ENCODE measurements around the gene ARHGDIA. TPM values are rescaled to one million over a fixed set of nuclear protein-coding genes. Genes with fewer than 3 reads are reported as not detected.
A peak's percentile ranks its signal among the peaks of the same experiment; 100 is the strongest.

Gene ARHGDIA
- total RNA-seq, 1 donor from 2014 or later, result 126 TPM

DNA sequence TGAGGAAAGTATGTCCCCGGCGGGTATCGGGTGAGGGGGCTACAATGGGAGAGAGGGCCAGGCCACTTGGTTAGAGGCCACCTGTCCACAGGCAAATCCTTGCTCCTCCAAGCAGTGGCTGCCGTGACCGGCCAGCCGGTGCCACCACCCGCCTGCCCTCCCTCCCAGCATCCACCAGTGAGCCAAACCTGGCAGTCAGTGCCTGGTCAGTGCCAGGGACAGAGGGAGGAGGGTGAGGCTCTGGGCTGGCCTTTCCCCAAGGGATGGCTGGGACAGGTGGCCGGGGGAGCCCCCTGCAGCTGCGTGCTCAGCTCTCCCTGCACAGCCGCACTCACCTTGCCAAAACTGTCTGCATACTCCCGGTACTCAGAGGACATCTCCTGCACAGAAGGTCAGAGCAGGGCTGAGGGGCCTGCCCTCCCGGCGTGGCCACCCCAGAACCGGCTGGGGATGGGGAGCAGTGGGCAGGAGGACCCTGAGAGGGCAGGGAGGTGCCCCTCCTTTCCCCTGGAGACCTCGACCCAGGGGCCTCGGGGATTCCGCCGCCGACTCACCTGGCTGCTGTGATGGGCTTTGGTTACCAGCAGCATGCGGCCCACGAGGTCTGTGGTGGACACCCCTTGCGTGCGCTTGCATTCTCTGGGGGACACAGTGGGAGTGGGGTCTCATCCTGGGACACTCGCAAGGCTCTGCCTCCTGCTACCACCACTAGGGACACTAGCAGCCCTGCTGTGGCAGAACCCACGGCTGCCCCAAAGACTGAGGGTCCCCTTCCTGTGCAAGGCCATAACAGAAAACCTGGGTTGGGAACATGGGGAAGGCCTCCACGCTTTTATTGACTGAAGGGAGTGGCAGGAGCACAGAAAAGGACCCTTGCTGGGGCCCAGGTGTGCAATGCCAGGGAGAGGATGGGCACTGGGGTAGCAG lies 36.3 kb upstream of the ARHGDIA start:
- intact Hi-C loops (cut with DNase I), result no loop called here
- DNase-seq (ENCODE audit: missing footprints), result peak; percentile 48
- ATAC-seq, result no peak

GRCh38 chr17:81906476-81907218 lies 35.5 kb upstream of the ARHGDIA start:
- DNase-seq (ENCODE audit: missing footprints) (peak; percentile 18), ATAC-seq (no peak)
- intact Hi-C loops (cut with DNase I), result no loop called here

GRCh38 chr17:81905993-81906392 lies 34.9 kb upstream of the ARHGDIA start:
- no peak for DNase-seq (ENCODE audit: missing footprints)
- intact Hi-C loops (cut with DNase I), result no loop called here
- no peak for ATAC-seq

- no peak for ATAC-seq
- intact Hi-C loops (cut with DNase I), result no loop called here
- DNase-seq (ENCODE audit: missing footprints), result no peak
Measured at GRCh38 chr17:81905424-81905875, 34.3 kb upstream of the ARHGDIA start.

DNA sequence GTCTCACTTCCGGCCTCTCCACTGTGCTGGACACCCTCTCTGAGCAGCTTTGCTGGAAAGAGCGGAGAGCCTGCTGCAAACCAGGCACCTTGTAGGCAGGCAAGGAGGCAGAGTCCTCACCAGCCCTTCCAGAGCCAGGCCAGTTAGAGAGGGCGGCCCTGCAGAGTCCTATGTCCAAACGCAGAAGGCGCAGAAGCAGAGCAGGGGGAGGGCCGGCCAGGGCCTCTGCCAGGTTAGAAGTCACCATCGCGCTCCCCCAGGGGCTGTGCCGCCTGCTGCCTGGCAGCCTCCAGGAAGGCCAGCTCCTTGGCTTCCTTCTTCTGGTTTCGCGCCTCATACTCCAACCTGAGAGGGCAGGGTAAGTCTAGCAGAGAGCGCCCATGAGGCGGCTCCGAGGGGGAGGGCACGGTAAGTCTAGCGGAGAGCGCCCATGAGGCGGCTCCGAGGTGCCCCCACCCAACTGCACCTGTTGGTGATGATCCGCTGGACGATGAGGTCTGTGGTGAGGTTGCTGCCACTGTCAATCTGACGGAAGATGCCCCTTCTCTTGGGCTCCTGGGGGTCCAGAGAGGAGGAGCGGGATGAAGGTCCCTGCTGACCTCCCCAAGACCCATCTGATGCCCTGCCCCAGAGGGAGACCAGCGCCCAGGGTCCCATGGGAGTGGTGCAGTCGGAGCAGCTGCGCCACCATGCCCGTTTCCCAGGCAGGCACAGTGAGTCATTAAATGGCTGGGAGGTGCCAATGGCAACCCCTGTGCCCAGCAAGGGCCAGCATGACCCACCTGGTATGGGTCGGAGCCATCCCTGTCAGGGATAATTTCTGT lies 33.7 kb upstream of the ARHGDIA start:
- no peak for ATAC-seq
- intact Hi-C loops (cut with DNase I), result no loop called here
- peak; percentile 66 for DNase-seq (ENCODE audit: missing footprints)

GRCh38 chr17:81903896-81904599 lies 32.9 kb upstream of the ARHGDIA start:
- intact Hi-C loops (cut with DNase I), result no loop called here
- DNase-seq (ENCODE audit: missing footprints), result no peak
- no peak for ATAC-seq

GRCh38 chr17:81903415-81903831 lies 32.3 kb upstream of the ARHGDIA start:
- no peak for DNase-seq (ENCODE audit: missing footprints)
- intact Hi-C loops (cut with DNase I), result no loop called here
- ATAC-seq, result peak; percentile 2

- intact Hi-C loops (cut with DNase I), result no loop called here
- ATAC-seq, result peak; percentile 13
Measured at GRCh38 chr17:81902653-81903414, 31.7 kb upstream of the ARHGDIA start.

GRCh38 chr17:81902023-81902652 lies 31.0 kb upstream of the ARHGDIA start, which contains the start of gene NPB:
NPB (plus strand) TSS chr17:81902238; CDS start chr17:81902278, 40 bp downstream.
- DNase-seq (ENCODE audit: missing footprints), result no peak
- intact Hi-C loops (cut with DNase I), result no loop called here
- ATAC-seq, result peak; percentile 49

More at GRCh38 chr17:81902653-81903414, 31.7 kb upstream of the ARHGDIA start:
- DNase-seq (ENCODE audit: missing footprints), result no peak

DNA sequence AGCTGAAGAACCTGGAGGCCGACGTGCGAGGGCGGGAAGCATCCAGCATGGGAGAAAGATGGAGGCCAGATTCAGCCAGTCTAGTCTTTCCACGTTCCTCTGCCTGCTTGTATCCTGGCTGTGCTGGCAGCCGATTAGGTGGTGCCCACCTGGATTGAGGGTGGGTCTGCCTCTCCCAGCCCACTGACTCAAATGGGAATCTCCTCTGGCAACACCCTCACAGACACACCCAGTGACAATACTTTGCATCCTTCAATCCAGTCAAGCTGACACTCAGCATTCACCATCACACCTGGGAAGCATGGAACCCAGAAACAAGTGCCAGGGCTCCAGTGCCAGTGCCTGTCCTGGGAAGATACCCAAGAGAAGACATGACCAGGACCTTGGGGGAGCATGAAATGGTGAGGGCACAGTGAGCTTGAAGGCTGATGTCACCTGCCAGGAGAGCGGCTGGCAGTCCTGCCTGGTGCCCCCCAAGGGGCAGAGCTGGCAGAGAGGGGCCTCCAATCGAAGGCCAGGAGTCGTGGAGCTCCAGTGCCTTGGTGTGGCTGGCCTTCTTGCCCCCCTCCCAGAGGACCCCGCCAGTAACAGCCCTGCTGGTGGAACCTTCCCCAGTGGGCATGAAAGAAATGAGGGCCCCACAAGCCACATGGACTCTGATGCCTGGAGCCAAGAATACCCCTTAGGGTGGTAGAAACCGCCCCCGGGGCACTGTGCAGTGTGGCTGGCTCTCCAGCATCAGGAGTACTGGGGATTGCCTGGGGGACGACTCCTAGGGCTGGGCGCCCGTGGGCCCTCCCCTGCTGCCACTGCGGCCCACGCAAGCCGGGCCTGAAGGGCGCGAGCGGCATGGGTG lies 30.3 kb upstream of the ARHGDIA start:
- DNase-seq (ENCODE audit: missing footprints) (no peak), ATAC-seq (no peak)
- intact Hi-C loops (cut with DNase I), result no loop called here

GRCh38 chr17:81900181-81900820 lies 29.2 kb upstream of the ARHGDIA start:
- intact Hi-C loops (cut with DNase I), result no loop called here
- DNase-seq (ENCODE audit: missing footprints) (no peak), ATAC-seq (no peak)

- intact Hi-C loops (cut with DNase I), result no loop called here
- DNase-seq (ENCODE audit: missing footprints), result no peak
- no peak for ATAC-seq
Measured at GRCh38 chr17:81899514-81900166, 28.5 kb upstream of the ARHGDIA start.

GRCh38 chr17:81898885-81899284 lies 27.7 kb upstream of the ARHGDIA start:
- DNase-seq (ENCODE audit: missing footprints) (no peak), ATAC-seq (no peak)
- intact Hi-C loops (cut with DNase I), result no loop called here

- DNase-seq (ENCODE audit: missing footprints) (no peak), ATAC-seq (no peak)
- intact Hi-C loops (cut with DNase I), result no loop called here
Measured at GRCh38 chr17:81898029-81898866, 27.1 kb upstream of the ARHGDIA start.
